Neural progenitor cell (in vitro differentiated cells): ENCODE results near the gene NPIPA2.
"Not testable (repeated sequence)": the region's sequence is repeated elsewhere in the genome, so short reads cannot be mapped to it uniquely, and the experiment has no call there.

Experiments
- EZH2 ChIP-seq: fragments of 200-600 bp; sonication (generic); IDR thresholded peaks from 2 replicates; pipeline ENCODE4 v1.6.1; 2017; ENCODE audit warnings: antibody characterized with exemption, mild to moderate bottlenecking, moderate library complexity
- EZH2phosphoT487 ChIP-seq: fragments of 200-600 bp; sonication (generic); IDR thresholded peaks from 2 replicates; pipeline ENCODE4 v1.6.1; 2017; ENCODE audit warnings: antibody characterized with exemption
- TF ChIP-seq, protein P1 (sequence below): fragments of 200-600 bp; sonication (generic); IDR thresholded peaks from 2 replicates; pipeline ENCODE4 v1.5.1; 2017; ENCODE audit warnings: antibody characterized with exemption, mild to moderate bottlenecking

DNA sequence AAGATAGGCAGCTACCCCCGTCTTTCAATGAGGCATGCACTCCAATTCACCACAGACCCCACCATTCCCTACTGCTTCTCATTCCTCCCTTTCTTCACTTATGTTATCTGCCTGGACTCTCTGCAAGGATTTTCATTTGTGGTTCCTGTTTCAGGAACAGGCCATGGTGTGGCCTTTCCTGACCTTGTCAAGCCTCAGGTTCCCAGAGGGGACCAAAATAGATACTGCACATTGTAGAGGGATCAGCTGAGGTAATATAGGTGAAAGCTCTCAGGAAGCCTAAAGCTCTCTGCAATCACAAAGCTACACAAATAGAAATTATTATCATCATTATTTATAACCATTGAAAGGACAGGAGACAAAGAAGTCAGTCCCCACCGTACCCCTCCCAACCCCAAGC lies 50.6 kb downstream of the NPIPA2 start:
- TF ChIP-seq, protein P1, sequence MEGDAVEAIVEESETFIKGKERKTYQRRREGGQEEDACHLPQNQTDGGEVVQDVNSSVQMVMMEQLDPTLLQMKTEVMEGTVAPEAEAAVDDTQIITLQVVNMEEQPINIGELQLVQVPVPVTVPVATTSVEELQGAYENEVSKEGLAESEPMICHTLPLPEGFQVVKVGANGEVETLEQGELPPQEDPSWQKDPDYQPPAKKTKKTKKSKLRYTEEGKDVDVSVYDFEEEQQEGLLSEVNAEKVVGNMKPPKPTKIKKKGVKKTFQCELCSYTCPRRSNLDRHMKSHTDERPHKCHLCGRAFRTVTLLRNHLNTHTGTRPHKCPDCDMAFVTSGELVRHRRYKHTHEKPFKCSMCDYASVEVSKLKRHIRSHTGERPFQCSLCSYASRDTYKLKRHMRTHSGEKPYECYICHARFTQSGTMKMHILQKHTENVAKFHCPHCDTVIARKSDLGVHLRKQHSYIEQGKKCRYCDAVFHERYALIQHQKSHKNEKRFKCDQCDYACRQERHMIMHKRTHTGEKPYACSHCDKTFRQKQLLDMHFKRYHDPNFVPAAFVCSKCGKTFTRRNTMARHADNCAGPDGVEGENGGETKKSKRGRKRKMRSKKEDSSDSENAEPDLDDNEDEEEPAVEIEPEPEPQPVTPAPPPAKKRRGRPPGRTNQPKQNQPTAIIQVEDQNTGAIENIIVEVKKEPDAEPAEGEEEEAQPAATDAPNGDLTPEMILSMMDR: not testable (repeated sequence)
- not testable (repeated sequence) for TF ChIP-seq EZH2, EZH2phosphoT487
